ENCODE data around the gene USP10. TPM values are rescaled to one million over a fixed set of nuclear protein-coding genes. Genes with fewer than 3 reads are reported as not detected.

Gene USP10
- polyA plus RNA-seq, 1 donor = 53.1 TPM

DNA sequence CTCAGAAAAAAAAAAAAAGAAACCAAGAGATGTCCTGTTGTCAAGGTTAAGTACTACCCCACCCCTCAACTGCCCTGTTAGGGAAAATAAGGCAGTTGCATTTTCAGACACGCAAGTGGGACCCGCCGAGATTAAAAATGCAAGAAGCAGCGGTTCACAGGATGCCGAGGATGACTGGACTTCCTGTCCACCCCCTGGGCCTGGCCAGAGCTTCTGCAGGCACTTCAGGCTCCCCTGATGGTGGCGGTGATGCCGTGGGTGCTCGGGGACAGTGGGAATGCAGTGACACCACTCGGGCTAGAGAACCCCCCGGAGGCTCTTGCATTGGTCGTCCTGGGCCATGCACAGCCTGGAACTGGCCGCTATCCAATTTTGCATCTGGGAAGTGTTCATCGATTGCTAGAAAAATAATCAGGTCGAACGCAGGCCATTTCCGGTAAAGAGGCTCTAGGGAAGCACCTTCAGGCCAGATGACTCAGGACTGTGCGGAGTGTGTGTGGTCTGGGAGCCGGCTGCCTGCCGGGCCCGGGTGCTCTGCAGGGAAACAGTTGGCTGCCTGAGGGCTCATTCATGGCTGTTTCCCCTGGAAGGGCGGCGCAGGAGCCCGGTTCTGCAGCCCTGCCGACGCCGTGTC, 106.6 kb downstream of the USP10 start:
- no peak for DNase-seq (ENCODE audit: low read depth)

DNA sequence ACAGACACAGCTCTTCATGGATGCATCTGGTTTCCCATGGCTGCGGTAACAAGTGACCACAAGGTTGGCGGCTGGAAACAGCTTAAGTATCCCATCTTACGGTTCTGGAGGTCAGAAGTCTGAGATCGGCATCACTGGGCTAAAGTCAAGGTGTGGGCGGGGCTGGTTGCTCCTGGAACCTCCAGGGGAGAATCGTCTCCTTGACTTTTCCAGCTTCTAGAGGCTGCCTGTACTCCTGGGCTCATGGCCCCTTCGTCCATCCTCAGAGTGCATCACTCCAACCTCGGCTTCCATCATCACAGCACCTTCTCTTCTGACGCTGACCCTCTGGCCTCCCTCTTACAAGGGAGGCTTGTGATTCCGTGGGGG, 107.1 kb downstream of the USP10 start:
- DNase-seq (ENCODE audit: low read depth) = no peak

DNA sequence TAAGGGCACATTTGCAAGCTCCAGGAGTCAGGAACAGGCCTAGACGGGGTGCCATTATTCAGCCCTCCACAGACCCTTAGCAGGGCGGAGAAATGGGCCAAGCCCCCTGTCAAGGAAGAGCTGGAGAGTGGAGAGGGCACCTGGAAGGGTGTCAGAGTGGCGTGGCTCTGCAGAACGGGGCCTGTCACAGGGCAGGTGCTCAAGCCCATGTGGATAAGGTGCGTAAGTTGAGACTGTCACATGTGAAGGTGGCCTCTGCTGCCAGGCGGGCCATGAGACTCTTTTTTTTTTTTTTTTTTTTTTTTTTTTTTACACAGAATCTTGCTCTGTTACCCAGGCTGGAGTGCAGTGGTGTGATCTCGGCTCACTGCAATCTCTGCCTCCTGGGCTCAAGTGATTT, 108.0 kb downstream of the USP10 start:
- no peak for DNase-seq (ENCODE audit: low read depth)

DNA sequence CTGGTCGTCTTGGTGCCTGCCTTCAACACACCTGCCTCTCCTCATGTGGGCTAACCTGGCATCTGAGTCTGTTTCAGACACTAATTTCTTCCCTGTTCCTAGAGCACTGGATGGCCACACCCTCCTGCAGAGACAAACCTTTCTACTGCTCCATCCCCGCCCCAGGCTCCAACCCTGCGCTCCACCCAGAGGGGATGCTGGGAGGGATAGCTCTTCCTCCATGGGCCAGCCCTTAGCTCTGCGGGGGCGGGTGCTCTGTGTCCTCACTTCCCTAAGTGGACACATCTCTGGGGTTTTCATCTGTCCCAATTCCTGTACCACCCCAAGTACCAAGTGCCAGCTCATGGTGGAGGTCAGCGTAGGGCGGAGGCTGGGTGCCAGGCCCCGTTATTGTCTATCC, 109.0 kb downstream of the USP10 start:
- no peak for DNase-seq (ENCODE audit: low read depth)

DNA sequence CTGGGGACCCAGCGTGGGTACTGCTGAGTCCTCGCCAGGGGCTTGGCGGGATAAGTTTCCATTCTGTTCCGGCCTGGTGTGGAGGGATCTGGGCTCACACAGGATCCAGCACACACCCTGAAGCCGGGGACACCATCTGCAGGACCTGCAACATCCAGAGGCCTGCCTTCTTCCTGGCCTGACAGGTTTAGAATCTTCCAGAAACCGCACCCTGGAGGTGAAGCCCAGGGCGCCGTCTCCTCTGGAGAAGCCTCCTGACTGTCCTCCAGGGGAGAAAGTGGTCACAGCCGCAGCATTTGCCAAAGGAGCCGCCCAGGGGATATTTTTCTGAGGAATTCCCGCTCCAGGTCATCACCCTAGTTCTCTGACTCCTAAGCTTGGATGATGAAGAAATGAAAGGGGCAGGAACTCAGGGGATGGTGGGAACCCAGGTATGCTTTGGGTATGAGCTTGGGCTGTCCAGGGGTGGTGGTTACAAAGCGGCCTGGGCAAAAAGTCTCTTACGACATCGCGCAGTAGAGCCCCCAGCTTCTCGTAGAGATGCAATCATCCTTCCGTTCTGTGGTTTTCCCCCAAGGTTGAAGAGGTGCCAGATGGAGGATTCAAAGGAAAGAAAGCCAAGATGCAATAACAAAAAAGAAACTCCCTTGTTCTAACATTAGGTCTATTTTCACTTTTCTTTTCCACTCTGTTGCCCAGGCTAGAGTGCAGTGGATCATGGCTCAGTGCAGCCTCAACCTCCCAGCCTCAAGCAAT, 110.9 kb downstream of the USP10 start:
- DNase-seq (ENCODE audit: low read depth) = no peak

DNA sequence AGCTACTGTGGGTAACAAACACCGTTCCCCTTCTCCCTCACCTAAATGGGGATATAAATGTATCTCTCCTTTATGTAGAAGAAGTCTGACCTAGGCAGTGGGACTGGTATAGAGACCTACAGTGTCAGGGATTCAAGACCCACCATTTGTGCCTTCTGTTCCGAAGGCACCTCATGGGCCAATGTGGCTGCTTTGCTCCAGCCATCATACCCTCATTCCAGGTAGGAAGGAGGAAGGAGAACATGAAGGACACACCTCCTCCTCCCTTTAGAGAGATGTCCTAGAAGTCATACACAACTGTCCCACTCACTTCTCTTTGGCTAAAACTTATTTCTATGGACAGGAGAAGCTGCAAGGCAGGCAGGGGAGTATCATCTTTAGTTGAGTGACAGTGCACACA, 111.7 kb downstream of the USP10 start:
- DNase-seq (ENCODE audit: low read depth) = no peak

DNA sequence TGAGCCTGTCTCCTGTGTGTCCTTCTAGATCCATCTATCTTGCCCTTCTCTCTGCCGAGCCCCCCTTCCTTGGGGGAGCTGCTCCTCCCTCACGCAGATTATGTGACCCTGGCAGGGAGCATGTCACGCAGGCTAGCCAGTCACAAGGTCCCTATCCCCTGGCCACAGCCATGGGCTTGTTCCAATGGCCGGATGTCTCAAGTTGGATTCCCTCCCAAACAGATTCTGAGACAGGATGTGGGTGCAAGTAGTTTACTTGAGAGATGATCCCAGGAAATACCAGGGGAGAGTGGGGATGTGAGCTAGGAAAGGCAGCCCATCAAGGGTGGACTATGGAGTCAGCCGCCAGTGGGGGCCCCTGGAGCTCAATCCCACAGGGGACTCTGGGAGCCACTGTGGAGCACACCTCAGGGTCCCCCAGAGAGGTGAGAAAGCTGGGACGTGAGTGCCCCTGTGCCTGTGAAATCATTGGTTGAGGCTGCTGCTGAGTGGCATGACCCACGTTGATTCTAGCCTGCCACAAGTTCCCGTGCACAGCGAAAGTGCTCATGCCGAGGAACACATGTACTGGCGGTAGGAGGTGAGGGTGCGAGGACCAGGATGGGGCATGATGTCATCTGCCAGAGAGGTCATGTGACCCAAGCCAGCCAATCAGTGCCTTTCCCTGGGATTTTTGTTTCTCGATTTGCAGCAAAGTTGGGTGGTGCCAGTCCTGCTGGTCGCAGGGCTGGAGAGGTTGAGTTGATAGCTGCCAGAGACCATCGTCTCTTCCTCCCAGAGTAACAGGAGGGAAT, 113.5 kb downstream of the USP10 start:
- no peak for DNase-seq (ENCODE audit: low read depth)

DNA sequence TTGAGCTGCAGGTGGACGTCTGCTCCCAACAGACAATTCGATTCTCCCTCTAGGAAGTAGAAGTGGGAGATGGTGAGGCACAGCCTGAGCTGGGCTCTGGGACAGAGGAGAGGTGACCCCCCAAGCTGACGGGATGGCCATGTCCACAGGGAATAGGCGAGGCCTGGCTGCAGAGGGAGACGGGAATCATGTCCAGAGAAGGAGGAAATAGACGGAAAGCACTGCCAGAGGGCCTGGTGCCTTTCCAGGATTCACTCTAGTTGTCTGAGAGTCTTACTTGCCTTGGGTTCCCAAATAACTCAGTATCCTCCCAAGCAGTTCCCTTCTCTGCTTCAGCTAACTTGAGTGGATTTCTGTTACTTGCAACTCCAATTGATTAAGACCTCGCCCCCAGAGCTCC, 115.7 kb downstream of the USP10 start:
- no peak for DNase-seq (ENCODE audit: low read depth)

DNA sequence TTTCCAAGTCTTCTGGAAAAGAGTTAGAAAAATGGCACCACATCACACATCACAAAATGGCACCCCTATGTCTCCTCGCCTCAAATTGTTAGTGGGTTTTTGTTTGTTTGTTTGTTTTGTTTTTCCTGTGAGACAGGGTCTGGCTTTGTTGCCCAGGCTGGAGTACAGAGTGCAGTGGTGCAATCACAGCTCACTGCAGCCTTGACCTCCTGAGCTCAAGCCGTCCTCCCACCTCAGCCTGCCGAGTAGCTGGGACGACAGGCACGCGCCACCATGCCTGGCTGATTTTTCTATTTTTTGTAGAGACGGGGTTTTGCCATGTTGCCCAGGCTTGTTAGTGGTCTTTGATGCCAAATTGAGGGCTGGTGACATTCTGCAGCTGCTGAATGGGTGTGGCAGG, 116.2 kb downstream of the USP10 start:
- DNase-seq (ENCODE audit: low read depth) = no peak

DNA sequence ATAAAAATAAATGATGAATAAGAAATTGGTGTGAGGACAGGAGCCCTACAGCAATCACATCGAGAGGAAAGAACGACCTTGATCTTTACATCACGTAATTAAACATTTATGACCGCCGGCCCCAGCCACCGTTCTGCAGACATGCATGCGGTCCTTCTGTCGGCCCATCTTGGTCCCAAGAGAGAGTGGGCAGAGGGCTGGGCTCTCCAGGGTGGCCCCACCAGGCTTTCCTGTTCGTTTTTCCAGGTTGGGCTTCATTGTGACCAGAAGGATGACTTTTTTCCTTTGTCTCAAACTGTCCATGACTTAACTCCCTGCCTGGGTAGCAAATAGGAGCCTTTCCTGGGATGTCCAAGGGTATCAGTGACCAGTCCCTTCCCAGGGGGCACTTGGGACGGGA, 116.7 kb downstream of the USP10 start:
- DNase-seq (ENCODE audit: low read depth) = no peak

DNA sequence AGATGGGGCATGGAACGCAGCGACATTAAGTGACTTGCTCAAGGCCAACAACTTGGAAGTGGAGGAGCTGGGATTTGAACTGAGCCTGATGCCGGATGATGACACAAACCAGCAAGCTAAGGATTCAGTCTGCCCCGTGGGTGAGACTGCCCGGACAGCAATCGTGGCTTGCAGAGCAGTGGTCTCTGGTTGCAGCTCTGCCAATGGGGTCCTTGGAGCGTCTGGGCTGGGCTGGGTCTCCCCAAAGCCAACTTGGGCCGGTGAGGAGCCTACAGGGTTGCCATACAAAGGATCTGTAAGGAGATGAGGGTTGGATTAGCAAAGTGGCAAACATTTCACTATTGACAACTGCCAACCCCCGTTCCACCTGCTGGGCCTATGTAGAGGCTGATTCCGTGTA, 117.4 kb downstream of the USP10 start:
- no peak for DNase-seq (ENCODE audit: low read depth)

DNA sequence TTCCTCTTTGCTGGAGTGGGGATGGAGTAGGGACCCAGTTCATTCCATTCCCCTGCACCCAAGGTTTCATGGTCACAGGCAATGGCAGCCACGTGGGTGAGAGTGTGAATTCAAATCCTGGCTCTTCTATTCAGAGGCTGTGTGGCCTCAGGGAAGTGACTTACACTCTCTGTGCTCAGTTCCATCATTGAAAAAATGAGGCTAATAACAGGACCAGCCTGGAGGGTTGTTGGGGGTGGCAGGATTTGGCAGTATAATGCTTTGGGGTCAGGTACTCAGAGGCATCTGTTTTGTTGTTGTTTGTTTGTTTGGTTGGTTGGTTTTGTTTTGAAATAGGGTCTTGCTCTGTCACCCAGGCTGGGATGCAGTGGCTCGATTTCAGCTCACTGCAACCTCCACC, 117.8 kb downstream of the USP10 start:
- DNase-seq (ENCODE audit: low read depth) = no peak

DNA sequence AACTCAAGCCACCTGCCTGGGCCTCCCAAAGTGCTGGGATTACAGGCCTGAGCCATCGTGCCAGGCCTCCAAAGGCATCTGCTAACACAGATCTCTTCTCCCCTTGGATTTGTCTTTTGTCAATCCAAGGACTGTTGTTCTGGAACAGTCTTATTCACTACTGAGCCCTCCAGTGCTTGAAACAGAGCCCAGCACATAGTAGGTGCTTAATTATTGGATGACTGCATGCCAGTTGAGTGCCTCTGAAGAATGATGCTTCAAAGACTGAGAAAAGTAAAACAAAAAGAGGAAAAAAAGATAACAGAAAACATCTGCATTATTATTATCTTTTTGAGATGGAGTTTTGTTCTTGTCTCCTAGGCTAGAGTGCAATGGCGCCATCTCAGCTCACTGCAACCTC, 118.3 kb downstream of the USP10 start:
- no peak for DNase-seq (ENCODE audit: low read depth)

DNA sequence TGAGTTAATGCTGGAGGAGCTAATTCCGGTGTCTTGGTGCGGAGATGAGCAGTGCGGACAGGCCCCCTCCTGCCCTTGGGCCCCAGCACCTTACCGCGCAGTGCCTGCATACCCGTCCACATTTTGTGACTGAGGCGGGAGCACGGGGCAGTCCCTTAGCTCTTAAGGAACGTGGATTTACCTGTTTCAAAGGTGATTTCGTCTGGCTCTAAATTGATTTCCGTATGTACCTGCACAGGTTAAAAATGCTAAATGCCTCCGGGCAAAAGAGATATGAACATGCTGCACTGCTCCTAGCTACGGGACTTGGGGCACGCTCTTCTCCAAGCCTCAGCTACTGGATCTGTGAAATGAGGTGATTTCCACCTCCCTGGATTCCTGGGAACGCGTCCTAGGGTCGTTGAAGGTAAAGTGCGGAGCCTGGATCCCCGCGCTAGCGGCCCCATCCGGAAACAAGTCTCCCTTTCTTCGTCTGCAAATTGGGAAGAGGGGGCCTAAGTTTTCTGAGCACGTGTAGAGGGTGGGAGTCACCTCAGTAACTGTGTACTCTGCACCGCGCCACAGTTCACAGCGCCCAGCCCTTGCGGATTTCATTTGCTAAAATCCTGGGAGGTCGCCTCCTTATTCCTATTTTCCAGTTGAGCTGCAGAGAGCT, 119.3 kb downstream of the USP10 start:
- DNase-seq (ENCODE audit: low read depth) = no peak

DNA sequence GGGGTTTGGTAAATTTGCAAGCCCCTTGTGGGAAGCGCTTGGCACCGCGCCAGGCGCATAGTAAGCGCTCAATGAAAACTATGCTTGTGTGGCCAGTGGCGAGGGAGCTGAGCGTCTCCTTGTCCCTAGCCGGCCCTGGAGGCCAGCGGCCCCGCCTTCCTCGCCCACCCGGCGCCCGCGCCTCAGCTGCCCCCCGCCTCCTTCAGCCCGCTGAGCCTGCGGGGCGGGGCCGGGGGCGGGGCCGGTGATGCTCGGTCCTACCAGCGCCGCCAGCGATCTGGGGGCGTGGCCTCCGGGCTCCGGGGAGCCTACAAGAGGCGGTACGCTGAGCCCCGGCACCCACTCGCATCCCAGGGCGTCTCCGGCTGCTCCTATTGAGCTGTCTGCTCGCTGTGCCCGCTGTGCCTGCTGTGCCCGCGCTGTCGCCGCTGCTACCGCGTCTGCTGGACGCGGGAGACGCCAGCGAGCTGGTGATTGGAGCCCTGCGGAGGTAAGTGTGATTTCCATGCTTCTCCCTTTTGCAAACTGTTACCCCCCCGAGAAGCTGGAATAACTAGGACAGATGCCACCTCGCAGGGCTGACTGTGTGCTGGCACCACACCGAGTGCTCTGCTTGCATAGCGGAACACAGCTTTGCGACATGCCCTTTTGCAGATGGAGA, 120.0 kb downstream of the USP10 start, which contains the start of gene CRISPLD2:
Gene CRISPLD2 (plus strand): TSS at position 342 of the 661 bp plus-strand sequence. CDS start 18,511 bp downstream, outside the sequence.
- DNase-seq (ENCODE audit: low read depth) = no peak

DNA sequence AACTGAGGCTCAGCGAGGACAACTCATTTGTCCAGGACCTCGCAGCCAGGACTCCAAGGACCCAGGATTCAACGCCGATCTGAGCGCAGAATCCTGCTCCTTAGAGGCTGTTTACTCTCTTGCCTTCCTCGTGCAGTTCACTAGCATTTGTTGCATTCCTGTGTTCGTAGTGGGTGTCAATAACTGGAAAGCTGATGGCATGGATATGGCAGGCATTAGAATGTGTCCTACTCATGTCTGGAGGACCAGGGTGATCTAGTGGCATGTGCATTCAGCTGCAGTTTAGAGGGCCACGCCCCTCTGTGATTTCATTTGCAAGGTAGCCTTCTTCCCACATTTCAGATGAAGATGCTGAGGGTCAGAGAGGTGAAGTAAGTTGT, 120.5 kb downstream of the USP10 start:
- no peak for DNase-seq (ENCODE audit: low read depth)

DNA sequence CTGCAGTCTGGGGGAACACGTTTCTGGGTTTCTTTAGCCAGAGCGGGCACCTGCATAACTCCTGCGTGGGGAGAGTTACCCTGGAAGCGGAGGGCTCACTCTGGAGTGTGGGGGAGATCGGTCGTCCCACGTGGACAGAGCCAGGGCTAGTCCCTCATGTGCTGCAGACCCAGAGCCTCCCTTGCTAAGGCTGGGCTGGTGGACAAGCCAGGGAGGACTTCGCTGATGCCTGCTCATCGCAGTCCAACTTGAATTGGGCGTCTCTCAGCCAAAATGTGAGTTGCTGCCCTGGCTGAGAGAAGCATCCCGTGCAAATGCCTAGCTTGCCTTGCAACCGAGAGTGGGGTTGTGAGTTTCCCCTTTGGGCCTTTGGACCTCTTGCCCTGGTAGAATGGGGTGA, 121.0 kb downstream of the USP10 start:
- no peak for DNase-seq (ENCODE audit: low read depth)

DNA sequence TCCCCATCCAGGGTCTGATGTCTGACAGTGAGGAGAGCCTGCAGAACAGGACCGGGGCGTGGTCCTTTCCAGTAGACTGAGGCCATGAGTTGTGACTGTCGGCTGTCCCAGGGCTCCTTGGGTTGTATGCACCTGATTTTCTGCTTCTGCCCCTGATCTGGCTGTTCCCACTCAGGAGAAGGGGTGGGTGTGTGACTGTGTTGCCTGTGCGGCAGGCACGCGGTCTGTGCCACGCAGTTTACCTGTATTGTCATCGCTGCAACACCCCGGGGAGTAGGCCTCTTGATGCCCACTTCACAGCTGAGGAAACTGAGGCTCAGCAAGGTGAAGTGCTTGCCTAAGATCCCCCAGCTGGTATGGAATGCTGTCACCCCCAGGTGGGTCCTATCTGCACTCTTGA, 121.4 kb downstream of the USP10 start:
- DNase-seq (ENCODE audit: low read depth) = no peak

DNA sequence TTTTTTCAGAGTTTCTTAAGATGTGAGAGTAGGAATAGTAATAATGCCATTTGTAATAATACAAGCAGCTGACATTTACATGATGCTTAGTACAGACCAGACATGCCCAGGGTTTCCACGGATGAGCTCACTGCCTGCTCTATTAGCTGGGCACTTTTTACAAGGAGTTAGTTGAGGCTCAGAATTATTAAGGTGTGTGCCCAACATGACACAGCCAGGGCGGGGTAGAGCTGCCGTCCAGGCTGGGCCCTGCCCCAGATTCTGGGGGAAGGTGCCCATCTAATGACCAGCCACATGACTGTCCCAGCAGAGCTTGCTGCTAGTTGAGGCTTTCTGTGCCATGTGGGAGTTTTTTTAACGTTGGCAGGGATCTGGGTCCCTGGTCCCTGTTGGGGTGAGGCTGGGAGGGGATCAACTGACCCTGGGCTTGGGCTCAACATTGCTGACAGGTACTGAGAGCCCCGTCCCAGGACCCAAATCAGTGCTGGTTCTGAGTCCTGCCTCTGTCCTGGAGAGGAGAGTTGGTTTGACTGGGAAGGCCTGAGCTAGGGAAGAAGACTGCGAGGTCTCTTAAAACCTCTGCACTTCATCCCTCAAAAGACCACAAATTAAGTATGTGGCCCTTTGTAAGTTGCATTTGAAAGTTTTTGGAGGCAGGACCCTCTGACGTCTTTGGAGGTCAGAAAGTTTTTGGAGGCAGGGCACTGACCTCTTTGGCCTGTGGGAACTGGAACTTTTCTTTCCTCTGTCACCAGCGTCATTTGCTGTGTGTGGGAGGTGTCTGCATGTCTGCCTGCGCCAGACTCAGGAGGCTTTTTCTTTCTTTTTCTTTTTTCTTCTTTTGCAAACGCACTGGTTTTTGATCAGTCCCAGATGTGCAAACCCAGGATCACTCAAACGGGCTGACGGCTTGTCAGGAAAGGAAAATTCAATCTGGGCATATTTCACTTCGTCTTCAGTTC, 122.2 kb downstream of the USP10 start:
- no peak for DNase-seq (ENCODE audit: low read depth)

DNA sequence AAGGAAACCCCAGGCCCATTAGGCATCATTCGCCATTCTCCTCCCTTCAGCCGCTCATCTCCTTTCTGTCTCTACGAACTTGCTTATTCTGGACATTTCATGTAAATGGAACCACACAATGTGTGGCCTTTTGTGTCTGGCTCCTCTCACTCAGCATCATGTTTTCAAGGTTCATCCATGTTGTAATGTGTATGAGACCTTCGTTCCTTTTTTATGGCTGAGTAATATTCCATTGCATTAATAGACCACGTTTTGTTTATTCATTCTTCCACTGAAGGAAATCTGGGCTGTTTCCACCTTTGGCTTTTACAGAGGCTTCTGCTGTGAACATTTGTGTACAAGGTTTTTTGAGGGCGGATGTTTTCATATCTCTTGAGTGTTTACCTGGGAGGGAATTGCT, 123.2 kb downstream of the USP10 start:
- no peak for DNase-seq (ENCODE audit: low read depth)

DNA sequence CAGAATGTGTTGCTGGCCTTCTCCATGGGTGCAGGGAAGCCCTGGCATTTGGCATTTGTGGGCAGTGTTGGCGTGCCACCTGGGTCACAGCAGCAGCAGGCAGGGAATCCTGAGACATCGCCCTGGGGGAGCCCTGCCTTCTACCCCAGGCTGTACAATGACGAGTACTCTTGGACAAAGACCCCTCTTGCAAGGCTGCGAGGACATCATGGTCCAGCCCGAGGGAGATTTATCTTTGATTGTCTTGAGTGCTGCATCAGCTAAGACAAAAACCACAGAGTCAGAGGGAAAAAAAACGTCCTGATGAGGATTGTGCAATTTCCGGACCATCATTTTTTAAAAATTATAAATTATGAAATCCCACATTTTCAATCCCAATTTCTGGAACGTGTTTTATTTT, 123.7 kb downstream of the USP10 start:
- DNase-seq (ENCODE audit: low read depth) = no peak

Data from forelimb muscle (tissue), 1 donor.